CD14-positive monocyte (primary cell): Measurements from ENCODE around the gene ECM1. TPM values are rescaled to one million over a fixed set of nuclear protein-coding genes. Genes with fewer than 3 reads are reported as not detected.

Source experiments
- DNase-seq, 3 donors: peaks; one replicate each; pipeline ENCODE4 v3.0.0-alpha.2; 2011 to 2022
- H2AFZ ChIP-seq: 2 replicates; pipeline ENCODE4 v1.6.0; 2012; ENCODE audit warnings: mild to moderate bottlenecking, low read depth, low read length, inconsistent platforms; ENCODE audit not compliant: insufficient read depth, poor library complexity, severe bottlenecking
- H3K27ac ChIP-seq, 2 donors: 1 replicate in 1 of 2; 2 replicates in 1 of 2; pipeline ENCODE4 v1.5.1; 2012 to 2013; ENCODE audit warnings: low read length in 2 of 2, control low read depth in 1 of 2, inconsistent platforms in 1 of 2, low read depth in 1 of 2, mild to moderate bottlenecking in 1 of 2
- H3K27me3 ChIP-seq, 2 donors: one replicate each; pipeline versions ENCODE4 v1.6.0 to v1.6.1; 2011 to 2013; ENCODE audit warnings: low read length in 2 of 2; ENCODE audit not compliant: control insufficient read depth in 2 of 2, insufficient read depth in 2 of 2
- H3K36me3 ChIP-seq, 2 donors: replicated peaks in 1 of 2; 1 replicate in 1 of 2; 2 replicates in 1 of 2; pipeline versions ENCODE4 v1.5.1 to v1.6.1; 2012 to 2013; ENCODE audit warnings: low read length in 2 of 2, control low read depth in 1 of 2, inconsistent platforms in 1 of 2, mild to moderate bottlenecking in 1 of 2; ENCODE audit not compliant: insufficient read depth in 2 of 2, control insufficient read depth in 1 of 2
- H3K4me1 ChIP-seq, 2 donors: 1 replicate in 1 of 2; 2 replicates in 1 of 2; pipeline versions ENCODE4 v1.5.1 to v1.6.1; 2012 to 2013; ENCODE audit warnings: low read length in 2 of 2, control low read depth in 1 of 2, inconsistent platforms in 1 of 2, mild to moderate bottlenecking in 1 of 2, moderate library complexity in 1 of 2; ENCODE audit not compliant: insufficient read depth in 2 of 2, control insufficient read depth in 1 of 2
- H3K4me2 ChIP-seq: replicated peaks from 2 replicates; pipeline ENCODE3; 2012; ENCODE audit warnings: low read length, moderate library complexity, mild to moderate bottlenecking; ENCODE audit not compliant: poor library complexity, severe bottlenecking; ENCODE audit errors: extremely low read depth
- H3K4me3 ChIP-seq, 3 experiments: fragments of 200-600 bp in 1 of 3; sonication (generic) in 1 of 3; replicated peaks in 1 of 3; 1 replicate in 2 of 3; 2 replicates in 1 of 3; pipeline ENCODE4 v1.5.1; 2011 to 2013; ENCODE audit warnings: low read length in 3 of 3, mild to moderate bottlenecking in 3 of 3, control low read depth in 2 of 3, low read depth in 2 of 3, inconsistent platforms in 1 of 3, moderate library complexity in 1 of 3
- H3K79me2 ChIP-seq: 2 replicates; pipeline ENCODE4 v1.6.0; 2012; ENCODE audit warnings: mild to moderate bottlenecking, control low read depth, inconsistent platforms, low read length, moderate library complexity; ENCODE audit not compliant: insufficient read depth
- H3K9ac ChIP-seq: 2 replicates; pipeline ENCODE4 v1.6.0; 2017; ENCODE audit warnings: low read length, mild to moderate bottlenecking; ENCODE audit not compliant: insufficient read depth, poor library complexity, severe bottlenecking
- H3K9me3 ChIP-seq, 2 donors: replicated peaks in 1 of 2; 1 replicate in 1 of 2; 2 replicates in 1 of 2; pipeline versions ENCODE4 v1.5.1 to v1.6.1; 2012 to 2013; ENCODE audit warnings: low read length in 2 of 2, control low read depth in 1 of 2; ENCODE audit not compliant: control insufficient read depth in 1 of 2, insufficient read depth in 1 of 2
- H4K20me1 ChIP-seq: 2 replicates; pipeline ENCODE4 v1.6.0; 2012; ENCODE audit warnings: mild to moderate bottlenecking, low read length, control low read depth, moderate library complexity; ENCODE audit not compliant: insufficient read depth
- H3K27ac Mint-ChIP-seq, 7 donors: one replicate each; pipeline ENCODE4 v1.8.0; 2020; ENCODE audit warnings: mild to moderate bottlenecking in 7 of 7, mixed read lengths in 7 of 7, moderate library complexity in 6 of 7, inconsistent platforms in 2 of 7
- H3K27me3 Mint-ChIP-seq, 3 donors: one replicate each; pipeline ENCODE4 v1.8.0; 2021 to 2022; ENCODE audit warnings: low read depth in 3 of 3, mild to moderate bottlenecking in 3 of 3, mixed read lengths in 3 of 3, moderate library complexity in 3 of 3, inconsistent platforms in 1 of 3
- H3K36me3 Mint-ChIP-seq, 2 donors: one replicate each; pipeline ENCODE4 v1.8.0; 2020; ENCODE audit warnings: mixed read lengths in 2 of 2, inconsistent platforms in 1 of 2, mild to moderate bottlenecking in 1 of 2
- H3K4me1 Mint-ChIP-seq: one replicate; pipeline ENCODE4 v1.8.0; 2020; ENCODE audit warnings: mild to moderate bottlenecking, mixed read lengths
- H3K4me3 Mint-ChIP-seq, 2 donors: one replicate each; pipeline ENCODE4 v1.8.0; 2020; ENCODE audit warnings: mild to moderate bottlenecking in 2 of 2, mixed read lengths in 2 of 2, moderate library complexity in 1 of 2
- H3K9me3 Mint-ChIP-seq, 7 donors: one replicate each; pipeline ENCODE4 v1.8.0; 2020 to 2022; ENCODE audit warnings: mixed read lengths in 7 of 7, mild to moderate bottlenecking in 6 of 7, moderate library complexity in 6 of 7, inconsistent platforms in 2 of 7
- CTCF ChIP-seq: fragments of 200-600 bp; IDR thresholded peaks from one replicate; pipeline ENCODE4 v1.8.0; 2022; ENCODE audit warnings: antibody characterized with exemption, mild to moderate bottlenecking
- WGBS: methylation state at CpG from one replicate; pipeline ENCODE4 v1.1.5; 2013; ENCODE audit warnings: missing lambda C conversion rate; ENCODE audit not compliant: insufficient coverage; 5-methylcytosine and 5-hydroxymethylcytosine counted together
- intact Hi-C, 2 donors: fragments of 100-400 bp; cut with micrococcal nuclease; formaldehyde crosslinking; loops; one replicate each; pipeline versions ENCODE4 v1.15.0 to v1.15.1; 2023
- polyA plus RNA-seq, 3 donors: library from polyadenylated mRNA; depleted of rRNA in 1 of 3; unstranded in 2 of 3; stranded (reverse) in 1 of 3; fragments of 300-500 nt in 2 of 3; fragments of >200 nt in 1 of 3; fragmentation: Illumina TruSeq in 2 of 3; gene quantifications; 1 replicate in 2 of 3; 2 replicates in 1 of 3; pipeline ENCODE4 v1.2.3, GENCODE V29; 2012 to 2021

The ECM1 gene
- polyA plus RNA-seq, 3 donors = 1.0 TPM; not detected in 2

DNA sequence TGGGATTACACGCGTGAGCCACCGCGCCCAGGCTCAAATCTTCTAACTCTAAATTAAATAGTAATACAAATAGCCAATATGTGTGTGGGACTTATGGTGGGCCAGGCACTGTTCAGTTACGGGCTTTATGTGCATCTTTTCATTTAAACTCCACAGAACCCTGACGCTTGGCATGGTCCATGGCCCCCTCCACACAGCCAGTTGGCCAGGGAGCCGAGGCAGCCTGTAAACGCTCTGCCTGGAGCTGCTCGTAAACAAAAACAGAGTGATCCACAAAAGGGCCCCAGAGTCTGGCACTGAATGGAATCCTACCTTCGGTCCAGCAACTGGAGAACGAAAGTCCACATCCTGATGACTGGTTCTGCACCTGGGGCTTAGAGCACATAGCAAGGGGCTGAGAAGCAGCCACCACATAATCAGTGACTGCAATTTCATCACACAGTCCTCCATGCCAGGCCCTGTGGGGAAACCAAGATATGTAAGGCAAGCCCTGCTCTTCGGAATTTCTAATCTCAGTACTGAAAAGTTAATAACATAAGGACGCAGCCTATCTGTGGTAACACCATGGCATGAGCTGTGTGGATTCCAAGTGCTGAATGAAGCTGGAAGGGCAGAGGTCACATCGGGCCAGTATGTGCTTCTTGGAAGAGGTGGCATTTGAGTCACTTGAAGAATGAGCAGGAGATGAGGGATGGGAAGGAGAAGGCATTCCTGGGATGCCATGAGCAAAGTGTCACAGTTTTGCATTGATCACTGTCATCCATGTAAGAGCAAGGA lies 27.8 kb downstream of the ECM1 start:
- no peak overlapping the region for H3K4me3 Mint-ChIP-seq
- H3K4me3 ChIP-seq = no peak overlapping the region
- no peak overlapping the region for H3K27ac Mint-ChIP-seq
- peaks cover 0 to 1% (median 0%) of the 10 kb centered on the region in 7 donors for H3K9me3 Mint-ChIP-seq
- H3K9me3 ChIP-seq = no peaks in the 10 kb centered on the region
- peaks cover 9% of the 10 kb centered on the region for H3K4me1 Mint-ChIP-seq
- H3K36me3 ChIP-seq = no peaks in the 10 kb centered on the region
- DNase-seq = no peak
- peaks cover 0 to 3% (median 2%) of the 10 kb centered on the region in 3 donors for H3K27me3 Mint-ChIP-seq
- WGBS = 99% methylated on average over 8 of the region's 14 CpGs
- H3K4me1 ChIP-seq = no peaks in the 10 kb centered on the region
- no peak for TF ChIP-seq CTCF
- H3K27ac ChIP-seq = no peak overlapping the region
- H3K79me2 ChIP-seq = no peaks in the 10 kb centered on the region
- no peaks in the 10 kb centered on the region for H4K20me1 ChIP-seq
- no peak overlapping the region for H3K9ac ChIP-seq
- no peak overlapping the region for H3K4me2 ChIP-seq
- intact Hi-C loops = no loop called here
- no peaks in the 10 kb centered on the region for H3K27me3 ChIP-seq
- H3K36me3 Mint-ChIP-seq = no peaks in the 10 kb centered on the region
- no peak overlapping the region for H2AFZ ChIP-seq

- Histone ChIP-seq H3K4me1 (no peaks in the 10 kb centered on the region), H3K27ac (no peak overlapping the region), H3K4me2 (no peak overlapping the region), H3K27me3 (no peaks in the 10 kb centered on the region), H3K36me3 (no peaks in the 10 kb centered on the region), H3K4me3 (no peak overlapping the region), H2AFZ (no peak overlapping the region), H3K79me2 (no peaks in the 10 kb centered on the region), H3K9me3 (no peaks in the 10 kb centered on the region), H3K9ac (no peak overlapping the region), H4K20me1 (no peaks in the 10 kb centered on the region)
- no peak for DNase-seq
- Mint-ChIP-seq H3K27ac (no peak overlapping the region), H3K36me3 (no peaks in the 10 kb centered on the region), H3K9me3 (peaks cover 0 to 1% (median 0%) of the 10 kb centered on the region in 7 donors), H3K4me3 (no peak overlapping the region), H3K27me3 (peaks cover 0 to 3% (median 2%) of the 10 kb centered on the region in 3 donors), H3K4me1 (peaks cover 10% of the 10 kb centered on the region)
- 97% methylated on average over 8 of the region's 12 CpGs for WGBS
- intact Hi-C loops = no loop called here
- TF ChIP-seq CTCF = no peak
Measured at GRCh38 chr1:150536836-150537731, 29.2 kb downstream of the ECM1 start.
